ENCODE measurements around the gene SH3RF3.

Gene SH3RF3

DNA sequence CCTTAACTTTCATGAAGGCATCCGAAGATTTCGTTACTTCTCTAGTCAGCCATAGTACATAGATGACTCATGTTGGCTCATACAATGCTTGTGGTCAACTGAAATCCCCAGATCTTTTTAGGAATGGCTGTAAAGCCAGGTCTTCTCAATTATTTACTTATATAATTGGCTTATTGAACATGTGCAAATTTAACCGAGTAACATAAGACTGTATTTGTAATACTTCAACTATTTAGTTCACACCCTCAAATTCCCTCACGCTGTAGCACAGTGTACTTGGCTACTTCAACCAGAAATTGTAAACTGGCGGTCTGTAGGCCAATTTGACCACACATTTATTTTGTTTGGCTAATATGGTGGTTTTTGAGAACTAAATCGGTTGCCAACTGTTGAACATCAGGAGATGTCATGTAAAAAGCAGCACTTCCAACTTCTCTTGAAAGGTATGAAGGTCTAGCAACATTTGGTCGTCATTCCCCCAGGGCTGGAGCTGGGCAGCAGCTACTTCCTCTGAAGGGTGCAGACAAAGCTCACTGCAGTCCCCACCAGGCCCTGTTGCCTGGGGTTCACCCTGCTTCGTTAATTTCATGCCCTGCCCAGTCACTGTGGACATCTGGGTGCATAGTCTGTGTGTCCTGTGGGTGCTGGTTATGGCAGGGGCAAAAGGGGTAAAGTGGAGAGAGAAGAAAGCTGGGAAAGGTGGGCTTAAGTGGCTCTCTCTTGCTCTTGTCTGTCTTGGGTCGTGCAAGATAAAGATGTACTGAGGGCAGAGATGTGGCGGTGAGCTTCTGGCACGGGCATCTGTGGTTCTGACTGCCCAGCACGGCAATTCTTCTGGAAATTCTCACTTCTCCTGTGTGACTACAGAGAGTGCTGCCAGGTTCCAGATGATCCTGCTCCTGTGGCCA lies 3.2 kb upstream of the SH3RF3 start:
- H3K36me3 ChIP-seq (ENCODE audit: control insufficient read depth, insufficient read depth, low read length): no peaks in the 10 kb centered on the region
- TF ChIP-seq, protein P1, sequence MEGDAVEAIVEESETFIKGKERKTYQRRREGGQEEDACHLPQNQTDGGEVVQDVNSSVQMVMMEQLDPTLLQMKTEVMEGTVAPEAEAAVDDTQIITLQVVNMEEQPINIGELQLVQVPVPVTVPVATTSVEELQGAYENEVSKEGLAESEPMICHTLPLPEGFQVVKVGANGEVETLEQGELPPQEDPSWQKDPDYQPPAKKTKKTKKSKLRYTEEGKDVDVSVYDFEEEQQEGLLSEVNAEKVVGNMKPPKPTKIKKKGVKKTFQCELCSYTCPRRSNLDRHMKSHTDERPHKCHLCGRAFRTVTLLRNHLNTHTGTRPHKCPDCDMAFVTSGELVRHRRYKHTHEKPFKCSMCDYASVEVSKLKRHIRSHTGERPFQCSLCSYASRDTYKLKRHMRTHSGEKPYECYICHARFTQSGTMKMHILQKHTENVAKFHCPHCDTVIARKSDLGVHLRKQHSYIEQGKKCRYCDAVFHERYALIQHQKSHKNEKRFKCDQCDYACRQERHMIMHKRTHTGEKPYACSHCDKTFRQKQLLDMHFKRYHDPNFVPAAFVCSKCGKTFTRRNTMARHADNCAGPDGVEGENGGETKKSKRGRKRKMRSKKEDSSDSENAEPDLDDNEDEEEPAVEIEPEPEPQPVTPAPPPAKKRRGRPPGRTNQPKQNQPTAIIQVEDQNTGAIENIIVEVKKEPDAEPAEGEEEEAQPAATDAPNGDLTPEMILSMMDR (IDR thresholded peaks at IDR 0.05; ENCODE audit: insufficient read depth, low read length, poor library complexity, severe bottlenecking): no peak
- peaks cover 3% of the 10 kb centered on the region for H3K27me3 ChIP-seq (replicated peaks; ENCODE audit: control insufficient read depth, insufficient read depth, low read length)
- no peak overlapping the region for H3K4me3 ChIP-seq (replicated peaks; ENCODE audit: low read depth, low read length)
- no peak for DNase-seq (ENCODE audit: extremely low read depth, insufficient read length)

GRCh38 chr2:109126501-109126860 lies 2.5 kb upstream of the SH3RF3 start:
- no peaks in the 10 kb centered on the region for H3K36me3 ChIP-seq (ENCODE audit: control insufficient read depth, insufficient read depth, low read length)
- TF ChIP-seq, protein P1 (IDR thresholded peaks at IDR 0.05; ENCODE audit: insufficient read depth, low read length, poor library complexity, severe bottlenecking): no peak
- H3K4me3 ChIP-seq (replicated peaks; ENCODE audit: low read depth, low read length): no peak overlapping the region
- peaks cover 3% of the 10 kb centered on the region for H3K27me3 ChIP-seq (replicated peaks; ENCODE audit: control insufficient read depth, insufficient read depth, low read length)
- DNase-seq (ENCODE audit: extremely low read depth, insufficient read length): no peak

DNA sequence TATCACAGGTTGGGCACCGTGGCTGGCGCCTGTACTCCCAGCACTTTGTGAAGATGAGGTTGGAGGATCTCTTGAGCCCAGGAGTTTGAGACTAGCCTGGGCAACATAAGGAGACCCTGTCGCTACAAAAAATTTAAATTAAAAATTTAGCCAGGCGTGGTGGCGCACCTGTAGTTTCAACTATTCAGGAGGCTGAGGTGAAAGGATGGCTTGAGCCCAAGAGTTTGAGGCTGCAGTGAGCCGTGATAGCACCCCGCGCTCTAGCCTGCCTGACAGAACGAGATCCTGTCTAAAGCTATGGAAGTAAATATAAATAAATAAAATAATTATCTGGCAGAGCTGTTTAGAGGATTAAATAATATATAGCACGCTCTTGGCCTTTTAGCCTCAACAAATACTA lies 1.4 kb upstream of the SH3RF3 start:
- Histone ChIP-seq H3K4me3 (replicated peaks; ENCODE audit: low read depth, low read length) (no peak overlapping the region), H3K36me3 (ENCODE audit: control insufficient read depth, insufficient read depth, low read length) (no peaks in the 10 kb centered on the region), H3K27me3 (replicated peaks; ENCODE audit: control insufficient read depth, insufficient read depth, low read length) (peaks cover 3% of the 10 kb centered on the region)
- TF ChIP-seq, protein P1 (IDR thresholded peaks at IDR 0.05; ENCODE audit: insufficient read depth, low read length, poor library complexity, severe bottlenecking): no peak
- DNase-seq (ENCODE audit: extremely low read depth, insufficient read length): no peak

GRCh38 chr2:109128048-109128615 lies 873 bp upstream of the SH3RF3 start:
- H3K4me3 ChIP-seq (replicated peaks; ENCODE audit: low read depth, low read length): peak overlapping the region; percentile 39
- DNase-seq (ENCODE audit: extremely low read depth, insufficient read length): peak; percentile 58
- TF ChIP-seq, protein P1 (IDR thresholded peaks at IDR 0.05; ENCODE audit: insufficient read depth, low read length, poor library complexity, severe bottlenecking): peak; percentile 78
- peaks cover 3% of the 10 kb centered on the region; the same call in 1 of the 2 replicates for H3K27me3 ChIP-seq (replicated peaks; ENCODE audit: control insufficient read depth, insufficient read depth, low read length)
- no peaks in the 10 kb centered on the region for H3K36me3 ChIP-seq (ENCODE audit: control insufficient read depth, insufficient read depth, low read length)

DNA sequence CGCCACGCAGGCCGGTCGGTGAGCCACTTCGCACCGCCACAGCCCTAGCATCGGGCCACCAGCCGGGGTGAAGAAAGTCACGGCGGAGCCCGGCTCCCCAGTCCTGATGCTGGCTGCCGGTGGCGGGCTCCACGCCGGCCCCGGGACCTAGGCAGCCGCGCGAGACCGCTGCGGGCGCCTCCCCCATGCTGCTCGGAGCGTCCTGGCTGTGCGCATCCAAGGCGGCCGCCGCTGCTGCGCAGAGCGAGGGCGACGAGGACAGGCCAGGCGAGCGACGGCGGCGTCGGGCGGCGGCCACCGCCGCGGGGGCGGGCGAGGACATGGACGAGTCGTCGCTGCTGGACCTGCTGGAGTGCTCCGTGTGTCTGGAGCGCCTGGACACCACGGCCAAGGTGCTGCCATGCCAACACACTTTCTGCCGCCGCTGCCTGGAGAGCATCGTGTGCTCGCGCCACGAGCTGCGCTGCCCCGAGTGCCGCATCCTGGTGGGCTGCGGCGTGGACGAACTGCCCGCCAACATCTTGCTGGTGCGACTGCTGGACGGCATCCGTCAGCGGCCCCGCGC lies 433 bp downstream of the SH3RF3 start:
- DNase-seq (ENCODE audit: extremely low read depth, insufficient read length): no peak
- H3K27me3 ChIP-seq (replicated peaks; ENCODE audit: control insufficient read depth, insufficient read depth, low read length): peaks cover 3% of the 10 kb centered on the region; the same call in 1 of the 2 replicates
- H3K4me3 ChIP-seq (replicated peaks; ENCODE audit: low read depth, low read length): no peak overlapping the region

More for the DNA sequence above, 433 bp downstream of the SH3RF3 start:
- TF ChIP-seq, protein P1 (IDR thresholded peaks at IDR 0.05; ENCODE audit: insufficient read depth, low read length, poor library complexity, severe bottlenecking): no peak
- no peaks in the 10 kb centered on the region for H3K36me3 ChIP-seq (ENCODE audit: control insufficient read depth, insufficient read depth, low read length)
